A549 (cell line): Measurements from ENCODE around the gene NPB. TPM values are rescaled to one million over a fixed set of nuclear protein-coding genes. Genes with fewer than 3 reads are reported as not detected.

ENCODE experiments used
- ATAC-seq, 2 experiments: fragments of 200-7000 bp in 1 of 2; fragments of >200 bp in 1 of 2; cut with Nextera tagmentation in 1 of 2; cut with Tn5 transposase in 1 of 2; 3 replicates each; pipeline versions ENCODE4 v1.8.0 to v1.9.1; 2018 to 2020; ENCODE audit warnings: mild to moderate bottlenecking in 1 of 2, moderate library complexity in 1 of 2
- CTCF ChIA-PET: fragments of 300-600 bp; sonication (Branson Sonifier 250); formaldehyde crosslinking; extraction: SDS; loops from one replicate; lab custom pipeline; 2021; ENCODE audit warnings: antibody characterized with exemption, inconsistent platforms; lab: Yijun Ruan, JAX
- POLR2A ChIA-PET: fragments of 350-600 bp; formaldehyde crosslinking; extraction: SDS; loops from one replicate; lab custom pipeline; 2021; ENCODE audit warnings: antibody characterized with exemption, inconsistent platforms; lab: Yijun Ruan, JAX
- DNase-seq, 2 experiments: peaks; one replicate each; pipeline versions ENCODE4 v3.0.0 to v3.0.0-alpha.2; 2011 to 2016; ENCODE audit warnings: low read depth in 1 of 2, low spot score in 1 of 2
- FAIRE-seq: peaks from 2 replicates; lab custom pipeline; 2011; peaks lifted over from hg19 to GRCh38; lab: Jason Lieb, UNC
- H3K27ac ChIP-seq, 2 experiments: fragments of >200 bp; sonication (Bioruptor Twin); formaldehyde crosslinking; 3 replicates each; pipeline ENCODE4 v1.5.1; 2016 to 2017
- H3K4me1 ChIP-seq: fragments of >200 bp; sonication (Bioruptor Twin); formaldehyde crosslinking; 3 replicates; pipeline ENCODE4 v1.6.1; 2016
- H3K4me2 ChIP-seq: fragments of >200 bp; sonication (Bioruptor Twin); formaldehyde crosslinking; 3 replicates; pipeline ENCODE4 v1.6.1; 2016
- H3K4me3 ChIP-seq: fragments of >200 bp; sonication (Bioruptor Twin); formaldehyde crosslinking; 3 replicates; pipeline ENCODE4 v1.5.1; 2016
- H3K9me3 ChIP-seq: fragments of >200 bp; sonication (Bioruptor Twin); formaldehyde crosslinking; 3 replicates; pipeline ENCODE4 v1.6.1; 2016
- BHLHE40 ChIP-seq: IDR thresholded peaks from 2 replicates; pipeline ENCODE4 v1.6.1; 2012; ENCODE audit warnings: low read depth, low read length, inconsistent platforms
- CBX8 ChIP-seq: fragments of 200-600 bp; sonication (generic); IDR thresholded peaks from 2 replicates; pipeline ENCODE4 v1.6.1; 2016
- CEBPB ChIP-seq, 2 experiments: fragments of >200 bp in 1 of 2; sonication (Bioruptor Twin) in 1 of 2; formaldehyde crosslinking in 1 of 2; IDR thresholded peaks; 2 replicates each; pipeline ENCODE4 v1.6.1; 2012 to 2016
- EP300 ChIP-seq, 2 experiments: fragments of >200 bp; sonication (Bioruptor Twin); formaldehyde crosslinking; IDR thresholded peaks; 2 replicates in 1 of 2; 3 replicates in 1 of 2; pipeline ENCODE4 v1.6.1; 2016 to 2017
- ESRRA ChIP-seq: fragments of 150-350 bp; IDR thresholded peaks from 2 replicates; pipeline ENCODE4 v1.6.1; 2014; ENCODE audit warnings: mild to moderate bottlenecking, low read length, borderline replicate concordance
- FOXS1 ChIP-seq: fragments of 250-450 bp; sonication (Bioruptor Pico); IDR thresholded peaks from 2 replicates; pipeline ENCODE4 v1.5.0; 2020; ENCODE audit warnings: mild to moderate bottlenecking, moderate library complexity
- HOXB13 ChIP-seq: fragments of 250-450 bp; sonication (Bioruptor Pico); IDR thresholded peaks from 2 replicates; pipeline ENCODE4 v1.5.0; 2020; ENCODE audit warnings: low read depth, mild to moderate bottlenecking, moderate library complexity
- HOXB5 ChIP-seq: fragments of 250-450 bp; sonication (Bioruptor Pico); IDR thresholded peaks from 2 replicates; pipeline ENCODE4 v1.5.0; 2020; ENCODE audit warnings: mild to moderate bottlenecking, moderate library complexity
- JUN ChIP-seq, 2 experiments: fragments of >200 bp; sonication (Bioruptor Twin); formaldehyde crosslinking; IDR thresholded peaks; 2 replicates in 1 of 2; 3 replicates in 1 of 2; pipeline ENCODE4 v1.6.1; 2016 to 2017
- NFE2L2 ChIP-seq: fragments of 150-350 bp; conservative IDR thresholded peaks from 2 replicates; pipeline ENCODE4 v1.6.1; 2014; ENCODE audit warnings: low read length
- NPAS2 ChIP-seq: fragments of 250-450 bp; sonication (Bioruptor Pico); IDR thresholded peaks from 2 replicates; pipeline ENCODE4 v1.8.0; 2022; ENCODE audit warnings: mild to moderate bottlenecking, moderate library complexity, borderline replicate concordance
- NR3C1 ChIP-seq: fragments of >200 bp; sonication (Bioruptor Twin); formaldehyde crosslinking; IDR thresholded peaks from 3 replicates; pipeline ENCODE4 v1.6.1; 2017
- POLR2AphosphoS2 ChIP-seq: conservative IDR thresholded peaks from 2 replicates; pipeline ENCODE4 v1.6.1; 2012; ENCODE audit warnings: low read length, improper control_type of control experiment, inconsistent platforms
- RARB ChIP-seq: fragments of 250-450 bp; sonication (Bioruptor Pico); IDR thresholded peaks from 2 replicates; pipeline ENCODE4 v1.8.0; 2021; ENCODE audit warnings: mild to moderate bottlenecking, moderate library complexity
- RNF2 ChIP-seq: fragments of 200-600 bp; sonication (generic); IDR thresholded peaks from 2 replicates; pipeline ENCODE4 v1.6.1; 2016; ENCODE audit warnings: low read depth, mild to moderate bottlenecking, antibody characterized with exemption, moderate library complexity, borderline replicate concordance
- SMC3 ChIP-seq: fragments of >200 bp; sonication (Bioruptor Twin); formaldehyde crosslinking; IDR thresholded peaks from 3 replicates; pipeline ENCODE4 v1.6.1; 2018; ENCODE audit warnings: inconsistent platforms
- ZNF302 ChIP-seq: fragments of 250-450 bp; sonication (Bioruptor Pico); IDR thresholded peaks from 2 replicates; pipeline ENCODE4 v1.9.0; 2021; ENCODE audit warnings: inconsistent platforms, mild to moderate bottlenecking, moderate library complexity
- WGBS: methylation state at CpG from one replicate; pipeline ENCODE4 v1.1.6; 2017; ENCODE audit errors: missing lambda C conversion rate; 5-methylcytosine and 5-hydroxymethylcytosine counted together
- polyA plus RNA-seq, 4 experiments: library from polyadenylated mRNA; depleted of rRNA in 3 of 4; stranded (reverse); fragments of >200 nt; fragmentation: RNase III in 1 of 4; extraction: RNeasy Plus Mini Kit Qiagen cat#74134 plus additional on column Dnase treatment in 1 of 4; gene quantifications; 2 replicates in 3 of 4; 3 replicates in 1 of 4; pipeline ENCODE4 v1.2.3, GENCODE V29; 2011 to 2017
- TF ChIP-seq, protein P1 (sequence below): fragments of 200-600 bp; sonication (generic); IDR thresholded peaks from 2 replicates; pipeline ENCODE4 v1.6.1; 2016; ENCODE audit warnings: antibody characterized with exemption, mild to moderate bottlenecking, moderate library complexity
- TF ChIP-seq, protein P2 (sequence below): fragments of >200 bp; sonication (Bioruptor Twin); formaldehyde crosslinking; IDR thresholded peaks from 3 replicates; pipeline ENCODE4 v1.6.1; 2016
- TF ChIP-seq, protein P3 (sequence below): fragments of 250-450 bp; sonication (Bioruptor Pico); IDR thresholded peaks from 2 replicates; pipeline ENCODE4 v1.5.0; 2020; ENCODE audit warnings: low read depth, mild to moderate bottlenecking, moderate library complexity

NPB gene
- polyA plus RNA-seq, 2 of the 4 experiments (the other 2 are of a cell fraction), result 0.41 to 0.45 TPM

DNA sequence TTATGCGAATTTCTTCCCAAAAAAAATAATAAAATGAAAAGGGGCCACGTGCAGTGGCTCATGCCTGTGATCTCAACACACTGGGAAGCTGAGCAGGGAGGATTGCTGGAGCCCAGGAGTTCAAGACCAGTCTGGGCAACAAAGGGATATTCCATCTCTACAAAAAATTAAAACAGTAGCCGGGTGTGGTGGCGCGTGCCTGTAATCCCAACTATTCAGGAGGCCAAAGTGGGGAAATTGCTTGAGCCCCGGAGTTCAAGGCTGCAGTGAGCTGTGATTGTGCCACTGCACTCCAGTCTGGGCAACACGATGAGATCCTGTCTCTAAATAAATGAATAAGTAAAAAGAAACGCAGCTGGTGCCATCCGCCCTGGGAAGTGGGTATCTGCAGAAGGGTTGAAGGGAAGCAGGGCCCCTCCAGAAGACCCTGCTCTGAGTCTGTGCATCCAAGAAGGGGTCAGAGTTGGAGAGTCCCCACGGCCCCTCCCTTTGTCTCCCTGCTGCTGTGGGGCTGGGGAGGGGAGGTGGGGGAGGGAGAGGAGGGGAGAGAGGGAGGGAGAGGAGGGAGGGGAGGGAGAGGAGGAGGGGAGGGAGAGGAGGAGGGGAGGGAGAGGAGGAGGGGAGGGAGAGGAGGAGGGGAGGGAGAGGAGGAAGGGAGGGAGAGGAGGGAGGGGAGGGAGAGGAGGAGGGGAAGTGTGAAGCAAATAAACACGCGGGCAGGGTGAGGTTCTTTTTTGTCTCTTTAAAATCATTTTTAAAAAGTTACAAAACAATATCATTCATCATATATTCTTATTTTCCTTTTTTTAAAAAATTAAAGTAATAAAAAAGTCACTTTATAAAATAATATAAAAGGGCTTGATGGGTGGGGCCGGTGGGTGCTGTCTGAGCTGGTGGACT, 50.0 kb downstream of the NPB start:
- Histone ChIP-seq H3K27ac (no peak overlapping the region), H3K4me3 (no peak overlapping the region)
- ATAC-seq, result no peak
- no peak for TF ChIP-seq ESRRA
- TF ChIP-seq BHLHE40, result no peak
- TF ChIP-seq HOXB5 (CRISPR knock-in tag), result no peak
- TF ChIP-seq RNF2, result no peak
- no peak for TF ChIP-seq CEBPB (IDR thresholded peaks at IDR 0.05)
- TF ChIP-seq RARB (CRISPR knock-in tag), result no peak
- TF ChIP-seq SMC3, result no peak
- TF ChIP-seq, protein P1, sequence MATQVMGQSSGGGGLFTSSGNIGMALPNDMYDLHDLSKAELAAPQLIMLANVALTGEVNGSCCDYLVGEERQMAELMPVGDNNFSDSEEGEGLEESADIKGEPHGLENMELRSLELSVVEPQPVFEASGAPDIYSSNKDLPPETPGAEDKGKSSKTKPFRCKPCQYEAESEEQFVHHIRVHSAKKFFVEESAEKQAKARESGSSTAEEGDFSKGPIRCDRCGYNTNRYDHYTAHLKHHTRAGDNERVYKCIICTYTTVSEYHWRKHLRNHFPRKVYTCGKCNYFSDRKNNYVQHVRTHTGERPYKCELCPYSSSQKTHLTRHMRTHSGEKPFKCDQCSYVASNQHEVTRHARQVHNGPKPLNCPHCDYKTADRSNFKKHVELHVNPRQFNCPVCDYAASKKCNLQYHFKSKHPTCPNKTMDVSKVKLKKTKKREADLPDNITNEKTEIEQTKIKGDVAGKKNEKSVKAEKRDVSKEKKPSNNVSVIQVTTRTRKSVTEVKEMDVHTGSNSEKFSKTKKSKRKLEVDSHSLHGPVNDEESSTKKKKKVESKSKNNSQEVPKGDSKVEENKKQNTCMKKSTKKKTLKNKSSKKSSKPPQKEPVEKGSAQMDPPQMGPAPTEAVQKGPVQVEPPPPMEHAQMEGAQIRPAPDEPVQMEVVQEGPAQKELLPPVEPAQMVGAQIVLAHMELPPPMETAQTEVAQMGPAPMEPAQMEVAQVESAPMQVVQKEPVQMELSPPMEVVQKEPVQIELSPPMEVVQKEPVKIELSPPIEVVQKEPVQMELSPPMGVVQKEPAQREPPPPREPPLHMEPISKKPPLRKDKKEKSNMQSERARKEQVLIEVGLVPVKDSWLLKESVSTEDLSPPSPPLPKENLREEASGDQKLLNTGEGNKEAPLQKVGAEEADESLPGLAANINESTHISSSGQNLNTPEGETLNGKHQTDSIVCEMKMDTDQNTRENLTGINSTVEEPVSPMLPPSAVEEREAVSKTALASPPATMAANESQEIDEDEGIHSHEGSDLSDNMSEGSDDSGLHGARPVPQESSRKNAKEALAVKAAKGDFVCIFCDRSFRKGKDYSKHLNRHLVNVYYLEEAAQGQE, result no peak
- no peak for TF ChIP-seq NFE2L2
- no peak for TF ChIP-seq EP300 (IDR thresholded peaks at IDR 0.05)
- TF ChIP-seq POLR2AphosphoS2, result no peak
- no peak for TF ChIP-seq FOXS1 (CRISPR knock-in tag)
- TF ChIP-seq, protein P2, sequence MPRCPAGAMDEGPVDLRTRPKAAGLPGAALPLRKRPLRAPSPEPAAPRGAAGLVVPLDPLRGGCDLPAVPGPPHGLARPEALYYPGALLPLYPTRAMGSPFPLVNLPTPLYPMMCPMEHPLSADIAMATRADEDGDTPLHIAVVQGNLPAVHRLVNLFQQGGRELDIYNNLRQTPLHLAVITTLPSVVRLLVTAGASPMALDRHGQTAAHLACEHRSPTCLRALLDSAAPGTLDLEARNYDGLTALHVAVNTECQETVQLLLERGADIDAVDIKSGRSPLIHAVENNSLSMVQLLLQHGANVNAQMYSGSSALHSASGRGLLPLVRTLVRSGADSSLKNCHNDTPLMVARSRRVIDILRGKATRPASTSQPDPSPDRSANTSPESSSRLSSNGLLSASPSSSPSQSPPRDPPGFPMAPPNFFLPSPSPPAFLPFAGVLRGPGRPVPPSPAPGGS, result no peak
- no peak for TF ChIP-seq HOXB13 (CRISPR knock-in tag)
- TF ChIP-seq NR3C1, result no peak
- TF ChIP-seq, protein P3, sequence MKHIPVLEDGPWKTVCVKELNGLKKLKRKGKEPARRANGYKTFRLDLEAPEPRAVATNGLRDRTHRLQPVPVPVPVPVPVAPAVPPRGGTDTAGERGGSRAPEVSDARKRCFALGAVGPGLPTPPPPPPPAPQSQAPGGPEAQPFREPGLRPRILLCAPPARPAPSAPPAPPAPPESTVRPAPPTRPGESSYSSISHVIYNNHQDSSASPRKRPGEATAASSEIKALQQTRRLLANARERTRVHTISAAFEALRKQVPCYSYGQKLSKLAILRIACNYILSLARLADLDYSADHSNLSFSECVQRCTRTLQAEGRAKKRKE (CRISPR knock-in tag), result no peak
- no peak for TF ChIP-seq JUN (IDR thresholded peaks at IDR 0.05)
- no peak for TF ChIP-seq ZNF302 (CRISPR knock-in tag)
- TF ChIP-seq NPAS2, result no peak
- TF ChIP-seq CBX8, result no peak
- TF ChIP-seq, all 56 proteins: peak for 0
- POLR2A ChIA-PET, result no interaction called here
- H3K4me2 ChIP-seq, result no peak overlapping the region
- H3K4me1 ChIP-seq, result no peaks in the 10 kb centered on the region
- 63% methylated on average over 13 of the region's 13 CpGs for WGBS
- FAIRE-seq (no peak), DNase-seq (no peak)
- CTCF ChIA-PET, result interaction anchor here (0.7 to 17.3 kb wide), 7 partner anchors 9 to 91 kb away, joined by 3 to 170 read pairs (median 7); partner anchors contain the start of genes CENPX, LRRC45, MAFG and NOTUM
- H3K9me3 ChIP-seq, result no peaks in the 10 kb centered on the region

Other genes starting within 250 kb of the NPB start
- 1.0 and 1.2 TPM in 2 replicates for gene PDE6G, start 245.7 kb upstream of the NPB start, polyA plus RNA-seq (2011; rRNA removed)
- 0.90 to 2.0 TPM (median 1.2 TPM) in 3 replicates for gene PDE6G, start 245.7 kb upstream of the NPB start, polyA plus RNA-seq (2017; fragmentation: RNase III; extraction: RNeasy Plus Mini Kit Qiagen cat#74134 plus additional on column Dnase treatment)
- 34.6 and 38.7 TPM in 2 replicates for gene OXLD1, start 235.6 kb upstream of the NPB start, polyA plus RNA-seq (2011; rRNA removed)
- 43.9 to 47.7 TPM (median 47.1 TPM) in 3 replicates for gene OXLD1, start 235.6 kb upstream of the NPB start, polyA plus RNA-seq (2017; fragmentation: RNase III; extraction: RNeasy Plus Mini Kit Qiagen cat#74134 plus additional on column Dnase treatment)
- 16.6 and 22.6 TPM in 2 replicates for gene CCDC137, start 235.5 kb upstream of the NPB start, polyA plus RNA-seq (2011; rRNA removed)
- 55.0 to 59.7 TPM (median 55.6 TPM) in 3 replicates for gene CCDC137, start 235.5 kb upstream of the NPB start, polyA plus RNA-seq (2017; fragmentation: RNase III; extraction: RNeasy Plus Mini Kit Qiagen cat#74134 plus additional on column Dnase treatment)
- gene ARL16, start 218.4 kb upstream of the NPB start, polyA plus RNA-seq (2011; rRNA removed), result 43.8 and 45.2 TPM in 2 replicates
- 52.8 to 55.8 TPM (median 53.6 TPM) in 3 replicates for gene ARL16, start 218.4 kb upstream of the NPB start, polyA plus RNA-seq (2017; fragmentation: RNase III; extraction: RNeasy Plus Mini Kit Qiagen cat#74134 plus additional on column Dnase treatment)
- gene HGS, start 218.2 kb upstream of the NPB start, polyA plus RNA-seq (2011; rRNA removed), result 75.7 and 85.9 TPM in 2 replicates
- gene HGS, start 218.2 kb upstream of the NPB start, polyA plus RNA-seq (2017; fragmentation: RNase III; extraction: RNeasy Plus Mini Kit Qiagen cat#74134 plus additional on column Dnase treatment), result 127 to 130 TPM (median 129 TPM) in 3 replicates
- 152 and 161 TPM in 2 replicates for gene MRPL12, start 198.9 kb upstream of the NPB start, polyA plus RNA-seq (2011; rRNA removed)
- gene MRPL12, start 198.9 kb upstream of the NPB start, polyA plus RNA-seq (2017; fragmentation: RNase III; extraction: RNeasy Plus Mini Kit Qiagen cat#74134 plus additional on column Dnase treatment), result 197 to 233 TPM (median 215 TPM) in 3 replicates
- gene SLC25A10, start 190.0 kb upstream of the NPB start, polyA plus RNA-seq (2011; rRNA removed), result 20.0 and 25.8 TPM in 2 replicates
- gene SLC25A10, start 190.0 kb upstream of the NPB start, polyA plus RNA-seq (2017; fragmentation: RNase III; extraction: RNeasy Plus Mini Kit Qiagen cat#74134 plus additional on column Dnase treatment), result 43.4 to 47.1 TPM (median 47.0 TPM) in 3 replicates
- gene GCGR, start 98.1 kb upstream of the NPB start, polyA plus RNA-seq (2011; rRNA removed), result 0.05 and 0.19 TPM in 2 replicates
- gene GCGR, start 98.1 kb upstream of the NPB start, polyA plus RNA-seq (2017; fragmentation: RNase III; extraction: RNeasy Plus Mini Kit Qiagen cat#74134 plus additional on column Dnase treatment), result 0.37 to 0.46 TPM (median 0.45 TPM) in 3 replicates
- 30.9 and 32.0 TPM in 2 replicates for gene MCRIP1, start 68.9 kb upstream of the NPB start, polyA plus RNA-seq (2011; rRNA removed)
- 43.9 to 51.0 TPM (median 45.1 TPM) in 3 replicates for gene MCRIP1, start 68.9 kb upstream of the NPB start, polyA plus RNA-seq (2017; fragmentation: RNase III; extraction: RNeasy Plus Mini Kit Qiagen cat#74134 plus additional on column Dnase treatment)
- gene PPP1R27, start 67.2 kb upstream of the NPB start, polyA plus RNA-seq (2011; rRNA removed), result not detected in 2 replicates
- gene PPP1R27, start 67.2 kb upstream of the NPB start, polyA plus RNA-seq (2017; fragmentation: RNase III; extraction: RNeasy Plus Mini Kit Qiagen cat#74134 plus additional on column Dnase treatment), result 0.09 TPM in 1 of 3 replicates, not detected in the others
- gene P4HB, start 41.7 kb upstream of the NPB start, polyA plus RNA-seq (2011; rRNA removed), result 102 and 285 TPM in 2 replicates
- gene P4HB, start 41.7 kb upstream of the NPB start, polyA plus RNA-seq (2017; fragmentation: RNase III; extraction: RNeasy Plus Mini Kit Qiagen cat#74134 plus additional on column Dnase treatment), result 606 to 622 TPM (median 607 TPM) in 3 replicates
- 44.3 and 64.0 TPM in 2 replicates for gene ARHGDIA, start 30.9 kb upstream of the NPB start, polyA plus RNA-seq (2011; rRNA removed)
- gene ARHGDIA, start 30.9 kb upstream of the NPB start, polyA plus RNA-seq (2017; fragmentation: RNase III; extraction: RNeasy Plus Mini Kit Qiagen cat#74134 plus additional on column Dnase treatment), result 497 to 567 TPM (median 503 TPM) in 3 replicates
- 125 and 130 TPM in 2 replicates for gene ALYREF, start 10.7 kb upstream of the NPB start, polyA plus RNA-seq (2011; rRNA removed)
- gene ALYREF, start 10.7 kb upstream of the NPB start, polyA plus RNA-seq (2017; fragmentation: RNase III; extraction: RNeasy Plus Mini Kit Qiagen cat#74134 plus additional on column Dnase treatment), result 135 to 164 TPM (median 141 TPM) in 3 replicates
- gene ANAPC11, start 10.5 kb upstream of the NPB start, polyA plus RNA-seq (2011; rRNA removed), result 351 and 428 TPM in 2 replicates
- 352 to 382 TPM (median 377 TPM) in 3 replicates for gene ANAPC11, start 10.5 kb upstream of the NPB start, polyA plus RNA-seq (2017; fragmentation: RNase III; extraction: RNeasy Plus Mini Kit Qiagen cat#74134 plus additional on column Dnase treatment)
- 7.1 and 7.7 TPM in 2 replicates for gene PCYT2, start 9.2 kb downstream of the NPB start, polyA plus RNA-seq (2011; rRNA removed)
- 14.8 to 17.0 TPM (median 16.3 TPM) in 3 replicates for gene PCYT2, start 9.2 kb downstream of the NPB start, polyA plus RNA-seq (2017; fragmentation: RNase III; extraction: RNeasy Plus Mini Kit Qiagen cat#74134 plus additional on column Dnase treatment)
- gene SIRT7, start 15.9 kb downstream of the NPB start, polyA plus RNA-seq (2011; rRNA removed), result 9.8 and 13.7 TPM in 2 replicates
- 34.0 to 35.2 TPM (median 34.8 TPM) in 3 replicates for gene SIRT7, start 15.9 kb downstream of the NPB start, polyA plus RNA-seq (2017; fragmentation: RNase III; extraction: RNeasy Plus Mini Kit Qiagen cat#74134 plus additional on column Dnase treatment)
- gene MAFG, start 25.5 kb downstream of the NPB start, polyA plus RNA-seq (2011; rRNA removed), result 41.6 and 47.9 TPM in 2 replicates
- gene MAFG, start 25.5 kb downstream of the NPB start, polyA plus RNA-seq (2017; fragmentation: RNase III; extraction: RNeasy Plus Mini Kit Qiagen cat#74134 plus additional on column Dnase treatment), result 49.8 to 57.9 TPM (median 52.4 TPM) in 3 replicates
- 77.1 and 81.4 TPM in 2 replicates for gene PYCR1, start 35.1 kb downstream of the NPB start, polyA plus RNA-seq (2011; rRNA removed)
- gene PYCR1, start 35.1 kb downstream of the NPB start, polyA plus RNA-seq (2017; fragmentation: RNase III; extraction: RNeasy Plus Mini Kit Qiagen cat#74134 plus additional on column Dnase treatment), result 81.4 to 93.3 TPM (median 87.2 TPM) in 3 replicates
- gene MYADML2, start 45.0 kb downstream of the NPB start, polyA plus RNA-seq (2011; rRNA removed), result not detected in 2 replicates
- not detected in 3 replicates for gene MYADML2, start 45.0 kb downstream of the NPB start, polyA plus RNA-seq (2017; fragmentation: RNase III; extraction: RNeasy Plus Mini Kit Qiagen cat#74134 plus additional on column Dnase treatment)
- gene NOTUM, start 58.9 kb downstream of the NPB start, polyA plus RNA-seq (2011; rRNA removed), result 0.06 and 0.08 TPM in 2 replicates
- gene NOTUM, start 58.9 kb downstream of the NPB start, polyA plus RNA-seq (2017; fragmentation: RNase III; extraction: RNeasy Plus Mini Kit Qiagen cat#74134 plus additional on column Dnase treatment), result 0.45 to 0.92 TPM (median 0.91 TPM) in 3 replicates
- gene ASPSCR1, start 75.4 kb downstream of the NPB start, polyA plus RNA-seq (2011; rRNA removed), result 10.3 and 12.3 TPM in 2 replicates
- 24.5 to 29.4 TPM (median 25.7 TPM) in 3 replicates for gene ASPSCR1, start 75.4 kb downstream of the NPB start, polyA plus RNA-seq (2017; fragmentation: RNase III; extraction: RNeasy Plus Mini Kit Qiagen cat#74134 plus additional on column Dnase treatment)
- gene CENPX, start 120.6 kb downstream of the NPB start, polyA plus RNA-seq (2011; rRNA removed), result 79.4 and 80.5 TPM in 2 replicates
- gene CENPX, start 120.6 kb downstream of the NPB start, polyA plus RNA-seq (2017; fragmentation: RNase III; extraction: RNeasy Plus Mini Kit Qiagen cat#74134 plus additional on column Dnase treatment), result 208 to 231 TPM (median 222 TPM) in 3 replicates
- 6.0 and 6.4 TPM in 2 replicates for gene LRRC45, start 121.1 kb downstream of the NPB start, polyA plus RNA-seq (2011; rRNA removed)
- gene LRRC45, start 121.1 kb downstream of the NPB start, polyA plus RNA-seq (2017; fragmentation: RNase III; extraction: RNeasy Plus Mini Kit Qiagen cat#74134 plus additional on column Dnase treatment), result 19.1 to 24.5 TPM (median 21.6 TPM) in 3 replicates
- gene RAC3, start 129.4 kb downstream of the NPB start, polyA plus RNA-seq (2011; rRNA removed), result 9.9 and 11.9 TPM in 2 replicates
- 19.9 to 21.0 TPM (median 20.4 TPM) in 3 replicates for gene RAC3, start 129.4 kb downstream of the NPB start, polyA plus RNA-seq (2017; fragmentation: RNase III; extraction: RNeasy Plus Mini Kit Qiagen cat#74134 plus additional on column Dnase treatment)
- gene DCXR, start 135.5 kb downstream of the NPB start, polyA plus RNA-seq (2011; rRNA removed), result 39.3 and 48.3 TPM in 2 replicates
- gene DCXR, start 135.5 kb downstream of the NPB start, polyA plus RNA-seq (2017; fragmentation: RNase III; extraction: RNeasy Plus Mini Kit Qiagen cat#74134 plus additional on column Dnase treatment), result 62.0 to 70.7 TPM (median 69.6 TPM) in 3 replicates
- gene RFNG, start 149.6 kb downstream of the NPB start, polyA plus RNA-seq (2011; rRNA removed), result 8.4 and 8.9 TPM in 2 replicates
- 21.3 to 31.5 TPM (median 25.7 TPM) in 3 replicates for gene RFNG, start 149.6 kb downstream of the NPB start, polyA plus RNA-seq (2017; fragmentation: RNase III; extraction: RNeasy Plus Mini Kit Qiagen cat#74134 plus additional on column Dnase treatment)
- 89.4 and 93.8 TPM in 2 replicates for gene GPS1, start 149.7 kb downstream of the NPB start, polyA plus RNA-seq (2011; rRNA removed)
- gene GPS1, start 149.7 kb downstream of the NPB start, polyA plus RNA-seq (2017; fragmentation: RNase III; extraction: RNeasy Plus Mini Kit Qiagen cat#74134 plus additional on column Dnase treatment), result 122 to 130 TPM (median 126 TPM) in 3 replicates
- 48.1 and 59.5 TPM in 2 replicates for gene DUS1L, start 163.6 kb downstream of the NPB start, polyA plus RNA-seq (2011; rRNA removed)
- gene DUS1L, start 163.6 kb downstream of the NPB start, polyA plus RNA-seq (2017; fragmentation: RNase III; extraction: RNeasy Plus Mini Kit Qiagen cat#74134 plus additional on column Dnase treatment), result 81.5 to 84.8 TPM (median 83.6 TPM) in 3 replicates
- gene FASN, start 196.0 kb downstream of the NPB start, polyA plus RNA-seq (2011; rRNA removed), result 12.9 and 16.3 TPM in 2 replicates
- 114 to 169 TPM (median 144 TPM) in 3 replicates for gene FASN, start 196.0 kb downstream of the NPB start, polyA plus RNA-seq (2017; fragmentation: RNase III; extraction: RNeasy Plus Mini Kit Qiagen cat#74134 plus additional on column Dnase treatment)